Endothelial cell of umbilical vein (primary cell): ENCODE measurements around the gene RAD50. TPM values are rescaled to one million over a fixed set of nuclear protein-coding genes. Genes with fewer than 3 reads are reported as not detected.

Experiments used
- BruUV-seq: library from RNA; stranded (reverse); fragments of 400-500 nt; replicated peaks from 2 replicates; lab custom pipeline; 2021; lab: Mats Ljungman, UMichigan
- CTCF ChIA-PET: fragments of 300-600, 350-600 bp; sonication (Branson Sonifier 250); formaldehyde crosslinking; loops from one replicate; lab custom pipeline; 2021; ENCODE audit warnings: antibody characterized with exemption, inconsistent platforms; lab: Charles Lee
- POLR2A ChIA-PET: fragments of 300-600, 350-600 bp; sonication (Branson Sonifier 250); formaldehyde crosslinking; loops from one replicate; lab custom pipeline; 2021; ENCODE audit warnings: antibody characterized with exemption, inconsistent platforms; lab: Charles Lee
- DNase-seq: peaks from one replicate; pipeline ENCODE4 v3.0.0-alpha.2; 2011; ENCODE audit warnings: low read depth, low spot score
- FAIRE-seq: peaks from 2 replicates; lab custom pipeline; 2011; peaks lifted over from hg19 to GRCh38; lab: Jason Lieb, UNC
- H2AFZ ChIP-seq: 2 replicates; pipeline ENCODE4 v1.6.0; 2012; ENCODE audit warnings: low read depth, low read length, control low read depth, inconsistent platforms
- H3K27ac ChIP-seq: 2 replicates; pipeline ENCODE4 v1.5.1; 2011; ENCODE audit warnings: low read depth, mild to moderate bottlenecking, control low read depth, low read length, moderate library complexity; ENCODE audit not compliant: insufficient read depth
- H3K27me3 ChIP-seq, 2 experiments: 2 replicates each; pipeline versions ENCODE4 v1.6.0 to v1.6.1; 2011; ENCODE audit warnings: low read length in 2 of 2, mixed read lengths in 1 of 2; ENCODE audit not compliant: control insufficient read depth in 2 of 2, insufficient read depth in 2 of 2
- H3K36me3 ChIP-seq, 2 experiments: 2 replicates in 1 of 2; 3 replicates in 1 of 2; pipeline ENCODE4 v1.5.1; 2011; ENCODE audit warnings: low read length in 2 of 2, mild to moderate bottlenecking in 1 of 2, moderate library complexity in 1 of 2; ENCODE audit not compliant: control insufficient read depth in 2 of 2, insufficient read depth in 2 of 2; ENCODE audit errors: extremely low read depth in 1 of 2
- H3K4me1 ChIP-seq: 3 replicates; pipeline ENCODE4 v1.5.1; 2011; ENCODE audit warnings: mild to moderate bottlenecking, low read length; ENCODE audit not compliant: control insufficient read depth, insufficient read depth; ENCODE audit errors: extremely low read depth
- H3K4me2 ChIP-seq: 2 replicates; pipeline ENCODE4 v1.6.1; 2011; ENCODE audit warnings: low read length, control low read depth, mixed read lengths; ENCODE audit not compliant: insufficient read depth
- H3K4me3 ChIP-seq, 3 experiments: fragments of 200-600 bp in 1 of 3; sonication (generic), shearing (Covaris generic) in 1 of 3; replicated peaks in 1 of 3; 2 replicates each; pipeline ENCODE4 v1.5.1; 2011 to 2016; ENCODE audit warnings: control low read depth in 3 of 3, low read length in 3 of 3, mild to moderate bottlenecking in 2 of 3, inconsistent platforms in 1 of 3, low read depth in 1 of 3, moderate library complexity in 1 of 3; ENCODE audit not compliant: insufficient read depth in 1 of 3
- H3K79me2 ChIP-seq: 2 replicates; pipeline ENCODE4 v1.6.0; 2012; ENCODE audit warnings: low read length, inconsistent platforms; ENCODE audit not compliant: control insufficient read depth, insufficient read depth
- H3K9ac ChIP-seq: replicated peaks from 2 replicates; pipeline ENCODE3; 2011; ENCODE audit warnings: low read length, control low read depth; ENCODE audit not compliant: insufficient read depth; ENCODE audit errors: extremely low read depth
- H3K9me1 ChIP-seq: replicated peaks from 3 replicates; pipeline ENCODE4 v1.6.0; 2011; ENCODE audit warnings: mild to moderate bottlenecking, low read length; ENCODE audit not compliant: control insufficient read depth, insufficient read depth; ENCODE audit errors: extremely low read depth
- H3K9me3 ChIP-seq: replicated peaks from 2 replicates; pipeline ENCODE4 v1.5.1; 2012; ENCODE audit warnings: low read length, inconsistent platforms; ENCODE audit not compliant: control insufficient read depth, insufficient read depth
- H4K20me1 ChIP-seq: replicated peaks from 2 replicates; pipeline ENCODE3; 2011; ENCODE audit warnings: mild to moderate bottlenecking, low read length; ENCODE audit not compliant: control insufficient read depth, insufficient read depth; ENCODE audit errors: extremely low read depth
- FOS ChIP-seq: IDR thresholded peaks from 2 replicates; pipeline ENCODE4 v1.6.1; 2011; ENCODE audit warnings: mild to moderate bottlenecking, low read length, moderate library complexity, borderline replicate concordance; ENCODE audit not compliant: insufficient read depth
- GATA2 ChIP-seq: IDR thresholded peaks from 2 replicates; pipeline ENCODE4 v1.7.0; 2011; ENCODE audit warnings: low read depth, mild to moderate bottlenecking, moderate library complexity, mixed read lengths, low read length; ENCODE audit not compliant: insufficient read length, insufficient read depth
- POLR2A ChIP-seq: IDR thresholded peaks from 2 replicates; pipeline ENCODE4 v1.6.1; 2012; ENCODE audit warnings: low read depth, mild to moderate bottlenecking, control low read depth, low read length
- dilution Hi-C: fragments of 300-500 bp; cut with MboI; formaldehyde crosslinking; loops from one replicate; pipeline ENCODE4 v1.15.0; 2019; ENCODE audit warnings: low sequenced_read_pairs; ENCODE audit not compliant: extremely low pct_ligation_motif_present
- intact Hi-C: fragments of 100-400 bp; cut with micrococcal nuclease; formaldehyde crosslinking; loops from one replicate; pipeline ENCODE4 v1.10.0; 2022
- polyA plus RNA-seq, 4 experiments: library from polyadenylated mRNA; depleted of rRNA in 3 of 4; stranded (reverse) in 3 of 4; unstranded in 1 of 4; fragments of >200 nt; gene quantifications; 2 replicates each; pipeline versions ENCODE4 v1.2.1 to v1.2.3, GENCODE V29; 2011 to 2012; ENCODE audit warnings: missing spikeins in 1 of 4
- total RNA-seq: library from RNA; stranded (reverse); gene quantifications from 2 replicates; pipeline ENCODE4 v1.2.3, GENCODE V29; 2021
- TF ChIP-seq, protein P1 (sequence below): IDR thresholded peaks from 2 replicates; pipeline ENCODE4 v1.6.1; 2011; ENCODE audit not compliant: insufficient read depth, insufficient read length
- TF ChIP-seq, protein P2 (sequence below), 2 donors: IDR thresholded peaks; 1 replicate in 1 of 2; 2 replicates in 1 of 2; pipeline ENCODE4 v1.5.1; 2011; ENCODE audit warnings: low read length in 2 of 2, mild to moderate bottlenecking in 2 of 2, moderate library complexity in 2 of 2, control low read depth in 1 of 2, inconsistent platforms in 1 of 2, low read depth in 1 of 2; ENCODE audit not compliant: insufficient read depth in 1 of 2; ENCODE audit errors: extremely low read depth in 1 of 2

Gene RAD50
- total and polyA plus RNA-seq, 2 donors (not counting 3 experiments of a cell fraction or from before 2014, with no cell fraction given) = 6.1 to 20.4 TPM

DNA sequence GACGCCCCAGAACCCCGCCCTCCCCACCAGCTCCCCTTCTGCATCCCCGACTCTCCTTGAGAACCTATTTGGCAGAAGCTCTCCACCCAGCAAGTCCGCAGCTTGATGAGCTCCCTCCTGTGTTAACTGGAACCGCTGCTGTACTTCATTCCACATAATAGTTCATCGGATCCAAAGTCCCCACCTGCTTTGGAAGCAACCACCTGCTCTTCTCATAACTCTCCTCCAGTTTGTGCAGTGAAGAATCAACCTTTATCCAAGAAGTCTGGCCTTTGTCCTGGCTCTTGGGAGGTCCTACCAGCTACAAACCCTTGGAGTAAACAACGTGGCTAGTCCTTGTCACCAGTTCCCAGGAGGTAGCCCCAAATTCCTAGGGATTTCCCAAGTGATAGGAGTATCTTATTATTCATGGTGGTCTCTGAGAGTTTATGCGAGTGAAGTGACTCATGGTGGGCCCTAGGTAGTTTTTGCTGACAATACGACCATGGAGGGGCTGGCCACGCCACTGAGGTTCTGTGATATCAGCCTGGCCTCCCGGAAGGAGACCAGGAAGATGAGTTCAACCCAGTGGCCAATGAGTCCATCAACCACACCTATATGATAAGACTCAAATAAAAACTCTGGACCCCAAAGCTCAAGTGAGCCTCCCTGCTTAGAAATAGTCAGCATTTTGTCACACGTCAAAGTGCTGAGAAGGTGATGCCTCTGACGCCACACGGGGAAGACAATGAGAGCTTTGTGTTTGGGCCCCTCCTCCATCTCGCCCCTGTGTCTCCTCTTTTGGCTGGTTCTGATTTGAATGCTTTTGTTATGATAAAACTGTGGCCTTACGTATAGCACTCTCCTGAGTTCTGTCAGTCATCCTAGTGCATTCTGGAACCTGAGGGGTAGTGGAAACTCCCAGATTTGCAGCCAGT is 113.4 kb downstream of the RAD50 start:
- DNase-seq (no peak), FAIRE-seq (peak; percentile 4)
- Histone ChIP-seq H3K27me3 (peaks cover 0 to 2% of the 10 kb centered on the region in 2 experiments), H3K4me3 (no peak overlapping the region), H4K20me1 (no peaks in the 10 kb centered on the region), H3K4me1 (peaks cover 6% of the 10 kb centered on the region), H3K9me1 (no peaks in the 10 kb centered on the region), H3K79me2 (no peaks in the 10 kb centered on the region), H3K27ac (no peak overlapping the region), H3K36me3 (no peaks in the 10 kb centered on the region), H3K4me2 (no peak overlapping the region), H3K9ac (no peak overlapping the region), H2AFZ (no peak overlapping the region), H3K9me3 (no peaks in the 10 kb centered on the region)
- dilution Hi-C loops = no loop called here
- CTCF ChIA-PET = interaction anchor here (0.8 to 1.4 kb wide), 3 partner anchors 10 to 20 kb away, joined by 3 read pairs; no protein-coding TSS in a partner anchor
- POLR2A ChIA-PET = no interaction called here
- no TSS peak for BruUV-seq
- intact Hi-C loops = no loop called here
- TF ChIP-seq FOS (no peak), GATA2 (no peak), POLR2A (no peak)
- TF ChIP-seq, protein P1, sequence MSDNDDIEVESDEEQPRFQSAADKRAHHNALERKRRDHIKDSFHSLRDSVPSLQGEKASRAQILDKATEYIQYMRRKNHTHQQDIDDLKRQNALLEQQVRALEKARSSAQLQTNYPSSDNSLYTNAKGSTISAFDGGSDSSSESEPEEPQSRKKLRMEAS = no peak
- TF ChIP-seq, protein P2, sequence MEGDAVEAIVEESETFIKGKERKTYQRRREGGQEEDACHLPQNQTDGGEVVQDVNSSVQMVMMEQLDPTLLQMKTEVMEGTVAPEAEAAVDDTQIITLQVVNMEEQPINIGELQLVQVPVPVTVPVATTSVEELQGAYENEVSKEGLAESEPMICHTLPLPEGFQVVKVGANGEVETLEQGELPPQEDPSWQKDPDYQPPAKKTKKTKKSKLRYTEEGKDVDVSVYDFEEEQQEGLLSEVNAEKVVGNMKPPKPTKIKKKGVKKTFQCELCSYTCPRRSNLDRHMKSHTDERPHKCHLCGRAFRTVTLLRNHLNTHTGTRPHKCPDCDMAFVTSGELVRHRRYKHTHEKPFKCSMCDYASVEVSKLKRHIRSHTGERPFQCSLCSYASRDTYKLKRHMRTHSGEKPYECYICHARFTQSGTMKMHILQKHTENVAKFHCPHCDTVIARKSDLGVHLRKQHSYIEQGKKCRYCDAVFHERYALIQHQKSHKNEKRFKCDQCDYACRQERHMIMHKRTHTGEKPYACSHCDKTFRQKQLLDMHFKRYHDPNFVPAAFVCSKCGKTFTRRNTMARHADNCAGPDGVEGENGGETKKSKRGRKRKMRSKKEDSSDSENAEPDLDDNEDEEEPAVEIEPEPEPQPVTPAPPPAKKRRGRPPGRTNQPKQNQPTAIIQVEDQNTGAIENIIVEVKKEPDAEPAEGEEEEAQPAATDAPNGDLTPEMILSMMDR (IDR thresholded peaks at IDR 0.05; ENCODE audit: extremely low read depth in 1 of 2, insufficient read depth in 1 of 2, low read depth in 1 of 2, low read length in 2 of 2) = no peak
